HepG2 (cell line): ENCODE results near the gene USP24. TPM values are rescaled to one million over a fixed set of nuclear protein-coding genes. Genes with fewer than 3 reads are reported as not detected.

Experiments used
- ADNP ChIP-seq: sonication (generic); formaldehyde crosslinking; IDR thresholded peaks from 2 replicates; pipeline ENCODE4 v1.4.0; 2020; ENCODE audit warnings: missing genetic modification reagents
- HDAC2 ChIP-seq: sonication (generic); formaldehyde crosslinking; IDR thresholded peaks from 2 replicates; pipeline ENCODE4 v1.4.0; 2020; ENCODE audit warnings: missing genetic modification reagents
- HINFP ChIP-seq: sonication (generic); formaldehyde crosslinking; IDR thresholded peaks from 2 replicates; pipeline ENCODE4 v1.4.0; 2020; ENCODE audit warnings: low read depth, mild to moderate bottlenecking, missing genetic modification reagents
- HIVEP1 ChIP-seq: sonication (generic); formaldehyde crosslinking; IDR thresholded peaks from 2 replicates; pipeline ENCODE4 v1.4.0; 2020; ENCODE audit warnings: mild to moderate bottlenecking, missing genetic modification reagents
- HOXD1 ChIP-seq: sonication (generic); formaldehyde crosslinking; IDR thresholded peaks from 2 replicates; pipeline ENCODE4 v1.5.0; 2020; ENCODE audit warnings: missing genetic modification reagents
- IRF2 ChIP-seq: IDR thresholded peaks from 2 replicates; pipeline ENCODE4 v1.6.1; 2018; ENCODE audit warnings: missing genetic modification reagents, missing compliant biosample characterization
- JDP2 ChIP-seq: sonication (generic); formaldehyde crosslinking; IDR thresholded peaks from 2 replicates; pipeline ENCODE4 v1.8.1; 2022; ENCODE audit warnings: missing genetic modification reagents, borderline replicate concordance
- MAFG ChIP-seq: sonication (generic); formaldehyde crosslinking; IDR thresholded peaks from 2 replicates; pipeline ENCODE4 v1.5.1; 2020; ENCODE audit warnings: mild to moderate bottlenecking, missing genetic modification reagents
- MXD4 ChIP-seq: IDR thresholded peaks from 2 replicates; pipeline ENCODE4 v1.6.1; 2016; ENCODE audit warnings: mild to moderate bottlenecking, missing biosample characterization, missing genetic modification reagents
- PCBP2 ChIP-seq: fragments of 200-400 bp; formaldehyde crosslinking; optimal IDR thresholded peaks from 2 replicates; pipeline ENCODE3; 2018; ENCODE audit warnings: low read length, low read depth; ENCODE audit not compliant: poor library complexity, severe bottlenecking
- POGZ ChIP-seq: sonication (generic); formaldehyde crosslinking; IDR thresholded peaks from 2 replicates; pipeline ENCODE4 v1.4.0; 2020; ENCODE audit warnings: mild to moderate bottlenecking, missing genetic modification reagents
- SIN3A ChIP-seq: IDR thresholded peaks from 2 replicates; pipeline ENCODE4 v1.6.1; 2011; ENCODE audit warnings: low read depth, mild to moderate bottlenecking, control low read depth, low read length, borderline replicate concordance
- SKI ChIP-seq: fragments of 450-650 bp; IDR thresholded peaks from one replicate; pipeline ENCODE4 v1.6.1; 2018; ENCODE audit warnings: mild to moderate bottlenecking; ENCODE audit not compliant: partially characterized antibody
- SMC3 ChIP-seq: IDR thresholded peaks from 2 replicates; pipeline ENCODE4 v1.6.1; 2011; ENCODE audit warnings: low read length, improper control_type of control experiment
- ZBTB8A ChIP-seq: sonication (generic); formaldehyde crosslinking; IDR thresholded peaks from 2 replicates; pipeline ENCODE4 v1.4.0; 2020; ENCODE audit warnings: mild to moderate bottlenecking, low read depth, missing genetic modification reagents, borderline replicate concordance
- ZNF3 ChIP-seq: IDR thresholded peaks from 2 replicates; pipeline ENCODE4 v1.7.0; 2017; ENCODE audit warnings: inconsistent platforms
- ZNF44 ChIP-seq: sonication (generic); formaldehyde crosslinking; IDR thresholded peaks from 2 replicates; pipeline ENCODE4 v1.5.1; 2020; ENCODE audit warnings: mild to moderate bottlenecking, missing genetic modification reagents
- ZNF557 ChIP-seq: sonication (generic); formaldehyde crosslinking; IDR thresholded peaks from 2 replicates; pipeline ENCODE4 v1.4.0; 2020; ENCODE audit warnings: missing genetic modification reagents
- ZNF605 ChIP-seq: sonication (generic); formaldehyde crosslinking; IDR thresholded peaks from 2 replicates; pipeline ENCODE4 v1.8.0; 2022; ENCODE audit warnings: mild to moderate bottlenecking, missing genetic modification reagents
- ZNF839 ChIP-seq: sonication (generic); formaldehyde crosslinking; IDR thresholded peaks from 2 replicates; pipeline ENCODE4 v1.4.0; 2020; ENCODE audit warnings: missing genetic modification reagents, mild to moderate bottlenecking, borderline replicate concordance
- polyA plus RNA-seq, 8 experiments: library from polyadenylated mRNA; depleted of rRNA in 3 of 8; stranded (reverse) in 7 of 8; unstranded in 1 of 8; fragments of >200 nt; fragmentation: Illumina TruSeq in 4 of 8; extraction: Trizol in 4 of 8; gene quantifications; 2 replicates each; pipeline versions ENCODE4 v1.2.1 to v1.2.3, GENCODE V29; 2011 to 2016; ENCODE audit warnings: low read depth in 4 of 8, missing spikeins in 1 of 8, mixed read lengths in 1 of 8; ENCODE audit not compliant: insufficient read depth in 1 of 8
- total RNA-seq, 5 experiments: library from RNA; depleted of rRNA; stranded (reverse); fragments of >200 nt; fragmentation: Illumina TruSeq; extraction: Trizol; gene quantifications; 2 replicates each; pipeline ENCODE4 v1.2.3, GENCODE V29; 2016; ENCODE audit warnings: low read depth in 1 of 5
- TF ChIP-seq, protein P1 (sequence below): IDR thresholded peaks from 2 replicates; pipeline ENCODE4 v1.6.1; 2016
- TF ChIP-seq, protein P2 (sequence below): IDR thresholded peaks from 2 replicates; pipeline ENCODE4 v1.6.1; 2016; ENCODE audit warnings: low read depth
- TF ChIP-seq, protein P3 (sequence below): sonication (generic); formaldehyde crosslinking; IDR thresholded peaks from 2 replicates; pipeline ENCODE4 v1.5.1; 2020; ENCODE audit warnings: mild to moderate bottlenecking, moderate library complexity, missing genetic modification reagents

The USP24 gene
- total and polyA plus RNA-seq, 2 of the 13 experiments (the other 11 are each of a cell fraction or from before 2014, with no cell fraction given) = 18.8 to 47.6 TPM

DNA sequence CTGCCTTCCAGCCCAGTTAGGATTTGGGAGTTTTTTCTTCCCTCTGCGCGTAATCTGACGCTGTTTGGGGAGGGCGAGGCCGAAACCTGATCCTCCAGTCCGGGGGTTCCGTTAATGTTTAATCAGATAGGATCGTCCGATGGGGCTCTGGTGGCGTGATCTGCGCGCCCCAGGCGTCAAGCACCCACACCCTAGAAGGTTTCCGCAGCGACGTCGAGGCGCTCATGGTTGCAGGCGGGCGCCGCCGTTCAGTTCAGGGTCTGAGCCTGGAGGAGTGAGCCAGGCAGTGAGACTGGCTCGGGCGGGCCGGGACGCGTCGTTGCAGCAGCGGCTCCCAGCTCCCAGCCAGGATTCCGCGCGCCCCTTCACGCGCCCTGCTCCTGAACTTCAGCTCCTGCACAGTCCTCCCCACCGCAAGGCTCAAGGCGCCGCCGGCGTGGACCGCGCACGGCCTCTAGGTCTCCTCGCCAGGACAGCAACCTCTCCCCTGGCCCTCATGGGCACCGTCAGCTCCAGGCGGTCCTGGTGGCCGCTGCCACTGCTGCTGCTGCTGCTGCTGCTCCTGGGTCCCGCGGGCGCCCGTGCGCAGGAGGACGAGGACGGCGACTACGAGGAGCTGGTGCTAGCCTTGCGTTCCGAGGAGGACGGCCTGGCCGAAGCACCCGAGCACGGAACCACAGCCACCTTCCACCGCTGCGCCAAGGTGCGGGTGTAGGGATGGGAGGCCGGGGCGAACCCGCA is 175.7 kb downstream of the USP24 start, which contains the start of gene PCSK9 (continued):
- TF ChIP-seq MXD4 (CRISPR knock-in tag) = peak; percentile 88; the same call in 1 of the 2 replicates
- TF ChIP-seq ZNF44 = peak; percentile 95; the same call in 1 of the 2 replicates
- no peak for TF ChIP-seq JDP2
- TF ChIP-seq MAFG (CRISPR knock-in tag) = no peak
- TF ChIP-seq, protein P1, sequence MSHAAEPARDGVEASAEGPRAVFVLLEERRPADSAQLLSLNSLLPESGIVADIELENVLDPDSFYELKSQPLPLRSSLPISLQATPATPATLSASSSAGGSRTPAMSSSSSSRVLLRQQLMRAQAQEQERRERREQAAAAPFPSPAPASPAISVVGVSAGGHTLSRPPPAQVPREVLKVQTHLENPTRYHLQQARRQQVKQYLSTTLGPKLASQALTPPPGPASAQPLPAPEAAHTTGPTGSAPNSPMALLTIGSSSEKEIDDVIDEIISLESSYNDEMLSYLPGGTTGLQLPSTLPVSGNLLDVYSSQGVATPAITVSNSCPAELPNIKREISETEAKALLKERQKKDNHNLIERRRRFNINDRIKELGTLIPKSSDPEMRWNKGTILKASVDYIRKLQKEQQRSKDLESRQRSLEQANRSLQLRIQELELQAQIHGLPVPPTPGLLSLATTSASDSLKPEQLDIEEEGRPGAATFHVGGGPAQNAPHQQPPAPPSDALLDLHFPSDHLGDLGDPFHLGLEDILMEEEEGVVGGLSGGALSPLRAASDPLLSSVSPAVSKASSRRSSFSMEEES (CRISPR knock-in tag) = peak; percentile 83
- 0 out of 2 replicates have a peak, but pooled peaks have one; percentile 54 for TF ChIP-seq ZNF557 (CRISPR knock-in tag)
- TF ChIP-seq HDAC2 (CRISPR knock-in tag) = peak; percentile 83
- peak; percentile 67; the same call in 1 of the 2 replicates for TF ChIP-seq HIVEP1 (CRISPR knock-in tag)
- TF ChIP-seq, protein P2, sequence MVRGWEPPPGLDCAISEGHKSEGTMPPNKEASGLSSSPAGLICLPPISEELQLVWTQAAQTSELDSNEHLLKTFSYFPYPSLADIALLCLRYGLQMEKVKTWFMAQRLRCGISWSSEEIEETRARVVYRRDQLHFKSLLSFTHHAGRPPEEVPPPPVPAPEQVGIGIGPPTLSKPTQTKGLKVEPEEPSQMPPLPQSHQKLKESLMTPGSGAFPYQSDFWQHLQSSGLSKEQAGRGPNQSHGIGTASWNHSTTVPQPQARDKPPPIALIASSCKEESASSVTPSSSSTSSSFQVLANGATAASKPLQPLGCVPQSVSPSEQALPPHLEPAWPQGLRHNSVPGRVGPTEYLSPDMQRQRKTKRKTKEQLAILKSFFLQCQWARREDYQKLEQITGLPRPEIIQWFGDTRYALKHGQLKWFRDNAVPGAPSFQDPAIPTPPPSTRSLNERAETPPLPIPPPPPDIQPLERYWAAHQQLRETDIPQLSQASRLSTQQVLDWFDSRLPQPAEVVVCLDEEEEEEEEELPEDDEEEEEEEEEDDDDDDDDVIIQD (CRISPR knock-in tag) = no peak
- TF ChIP-seq ZNF605 (CRISPR knock-in tag) = peak; percentile 92
- TF ChIP-seq SIN3A = no peak; the same call in 1 of the 2 replicates
- TF ChIP-seq, protein P3, sequence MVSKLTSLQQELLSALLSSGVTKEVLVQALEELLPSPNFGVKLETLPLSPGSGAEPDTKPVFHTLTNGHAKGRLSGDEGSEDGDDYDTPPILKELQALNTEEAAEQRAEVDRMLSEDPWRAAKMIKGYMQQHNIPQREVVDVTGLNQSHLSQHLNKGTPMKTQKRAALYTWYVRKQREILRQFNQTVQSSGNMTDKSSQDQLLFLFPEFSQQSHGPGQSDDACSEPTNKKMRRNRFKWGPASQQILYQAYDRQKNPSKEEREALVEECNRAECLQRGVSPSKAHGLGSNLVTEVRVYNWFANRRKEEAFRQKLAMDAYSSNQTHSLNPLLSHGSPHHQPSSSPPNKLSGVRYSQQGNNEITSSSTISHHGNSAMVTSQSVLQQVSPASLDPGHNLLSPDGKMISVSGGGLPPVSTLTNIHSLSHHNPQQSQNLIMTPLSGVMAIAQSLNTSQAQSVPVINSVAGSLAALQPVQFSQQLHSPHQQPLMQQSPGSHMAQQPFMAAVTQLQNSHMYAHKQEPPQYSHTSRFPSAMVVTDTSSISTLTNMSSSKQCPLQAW (CRISPR knock-in tag) = peak; percentile 98
- peak; percentile 74; the same call in 1 of the 2 replicates for TF ChIP-seq ZNF839 (CRISPR knock-in tag)
- peak; percentile 78 for TF ChIP-seq POGZ (CRISPR knock-in tag)
- no peak for TF ChIP-seq PCBP2
- no peak; the same call in 1 of the 2 replicates for TF ChIP-seq ADNP (CRISPR knock-in tag)
- TF ChIP-seq HOXD1 = peak; percentile 43; the same call in 1 of the 2 replicates
- no peak for TF ChIP-seq ZNF3 (CRISPR knock-in tag)
- TF ChIP-seq SMC3 = no peak
- no peak; the same call in 1 of the 2 replicates for TF ChIP-seq HINFP (CRISPR knock-in tag)
- no peak for TF ChIP-seq SKI
- TF ChIP-seq ZBTB8A (CRISPR knock-in tag) = no peak; the same call in 1 of the 2 replicates
- peak; percentile 50; the same call in 1 of the 2 replicates for TF ChIP-seq IRF2 (CRISPR knock-in tag)
